CD14-positive monocyte (primary cell): ENCODE data around the gene AXL. TPM values are rescaled to one million over a fixed set of nuclear protein-coding genes. Genes with fewer than 3 reads are reported as not detected.
A peak's percentile ranks its signal among the peaks of the same experiment; 100 is the strongest.

Experiments used
- DNase-seq, 3 donors: peaks; one replicate each; pipeline ENCODE4 v3.0.0-alpha.2; 2011 to 2022
- H2AFZ ChIP-seq: 2 replicates; pipeline ENCODE4 v1.6.0; 2012; ENCODE audit warnings: mild to moderate bottlenecking, low read depth, low read length, inconsistent platforms; ENCODE audit not compliant: insufficient read depth, poor library complexity, severe bottlenecking
- H3K27ac ChIP-seq, 2 donors: 1 replicate in 1 of 2; 2 replicates in 1 of 2; pipeline ENCODE4 v1.5.1; 2012 to 2013; ENCODE audit warnings: low read length in 2 of 2, control low read depth in 1 of 2, inconsistent platforms in 1 of 2, low read depth in 1 of 2, mild to moderate bottlenecking in 1 of 2
- H3K27me3 ChIP-seq, 2 donors: one replicate each; pipeline versions ENCODE4 v1.6.0 to v1.6.1; 2011 to 2013; ENCODE audit warnings: low read length in 2 of 2; ENCODE audit not compliant: control insufficient read depth in 2 of 2, insufficient read depth in 2 of 2
- H3K36me3 ChIP-seq, 2 donors: replicated peaks in 1 of 2; 1 replicate in 1 of 2; 2 replicates in 1 of 2; pipeline versions ENCODE4 v1.5.1 to v1.6.1; 2012 to 2013; ENCODE audit warnings: low read length in 2 of 2, control low read depth in 1 of 2, inconsistent platforms in 1 of 2, mild to moderate bottlenecking in 1 of 2; ENCODE audit not compliant: insufficient read depth in 2 of 2, control insufficient read depth in 1 of 2
- H3K4me1 ChIP-seq, 2 donors: 1 replicate in 1 of 2; 2 replicates in 1 of 2; pipeline versions ENCODE4 v1.5.1 to v1.6.1; 2012 to 2013; ENCODE audit warnings: low read length in 2 of 2, control low read depth in 1 of 2, inconsistent platforms in 1 of 2, mild to moderate bottlenecking in 1 of 2, moderate library complexity in 1 of 2; ENCODE audit not compliant: insufficient read depth in 2 of 2, control insufficient read depth in 1 of 2
- H3K4me2 ChIP-seq: replicated peaks from 2 replicates; pipeline ENCODE3; 2012; ENCODE audit warnings: low read length, moderate library complexity, mild to moderate bottlenecking; ENCODE audit not compliant: poor library complexity, severe bottlenecking; ENCODE audit errors: extremely low read depth
- H3K4me3 ChIP-seq, 3 experiments: fragments of 200-600 bp in 1 of 3; sonication (generic) in 1 of 3; replicated peaks in 1 of 3; 1 replicate in 2 of 3; 2 replicates in 1 of 3; pipeline ENCODE4 v1.5.1; 2011 to 2013; ENCODE audit warnings: low read length in 3 of 3, mild to moderate bottlenecking in 3 of 3, control low read depth in 2 of 3, low read depth in 2 of 3, inconsistent platforms in 1 of 3, moderate library complexity in 1 of 3
- H3K79me2 ChIP-seq: 2 replicates; pipeline ENCODE4 v1.6.0; 2012; ENCODE audit warnings: mild to moderate bottlenecking, control low read depth, inconsistent platforms, low read length, moderate library complexity; ENCODE audit not compliant: insufficient read depth
- H3K9ac ChIP-seq: 2 replicates; pipeline ENCODE4 v1.6.0; 2017; ENCODE audit warnings: low read length, mild to moderate bottlenecking; ENCODE audit not compliant: insufficient read depth, poor library complexity, severe bottlenecking
- H3K9me3 ChIP-seq, 2 donors: replicated peaks in 1 of 2; 1 replicate in 1 of 2; 2 replicates in 1 of 2; pipeline versions ENCODE4 v1.5.1 to v1.6.1; 2012 to 2013; ENCODE audit warnings: low read length in 2 of 2, control low read depth in 1 of 2; ENCODE audit not compliant: control insufficient read depth in 1 of 2, insufficient read depth in 1 of 2
- H4K20me1 ChIP-seq: 2 replicates; pipeline ENCODE4 v1.6.0; 2012; ENCODE audit warnings: mild to moderate bottlenecking, low read length, control low read depth, moderate library complexity; ENCODE audit not compliant: insufficient read depth
- H3K27ac Mint-ChIP-seq, 7 donors: one replicate each; pipeline ENCODE4 v1.8.0; 2020; ENCODE audit warnings: mild to moderate bottlenecking in 7 of 7, mixed read lengths in 7 of 7, moderate library complexity in 6 of 7, inconsistent platforms in 2 of 7
- H3K27me3 Mint-ChIP-seq, 3 donors: one replicate each; pipeline ENCODE4 v1.8.0; 2021 to 2022; ENCODE audit warnings: low read depth in 3 of 3, mild to moderate bottlenecking in 3 of 3, mixed read lengths in 3 of 3, moderate library complexity in 3 of 3, inconsistent platforms in 1 of 3
- H3K36me3 Mint-ChIP-seq, 2 donors: one replicate each; pipeline ENCODE4 v1.8.0; 2020; ENCODE audit warnings: mixed read lengths in 2 of 2, inconsistent platforms in 1 of 2, mild to moderate bottlenecking in 1 of 2
- H3K4me1 Mint-ChIP-seq: one replicate; pipeline ENCODE4 v1.8.0; 2020; ENCODE audit warnings: mild to moderate bottlenecking, mixed read lengths
- H3K4me3 Mint-ChIP-seq, 2 donors: one replicate each; pipeline ENCODE4 v1.8.0; 2020; ENCODE audit warnings: mild to moderate bottlenecking in 2 of 2, mixed read lengths in 2 of 2, moderate library complexity in 1 of 2
- H3K9me3 Mint-ChIP-seq, 7 donors: one replicate each; pipeline ENCODE4 v1.8.0; 2020 to 2022; ENCODE audit warnings: mixed read lengths in 7 of 7, mild to moderate bottlenecking in 6 of 7, moderate library complexity in 6 of 7, inconsistent platforms in 2 of 7
- WGBS: methylation state at CpG from one replicate; pipeline ENCODE4 v1.1.5; 2013; ENCODE audit warnings: missing lambda C conversion rate; ENCODE audit not compliant: insufficient coverage; 5-methylcytosine and 5-hydroxymethylcytosine counted together
- intact Hi-C, 2 donors: fragments of 100-400 bp; cut with micrococcal nuclease; formaldehyde crosslinking; loops; one replicate each; pipeline versions ENCODE4 v1.15.0 to v1.15.1; 2023
- polyA plus RNA-seq, 3 donors: library from polyadenylated mRNA; depleted of rRNA in 1 of 3; unstranded in 2 of 3; stranded (reverse) in 1 of 3; fragments of 300-500 nt in 2 of 3; fragments of >200 nt in 1 of 3; fragmentation: Illumina TruSeq in 2 of 3; gene quantifications; 1 replicate in 2 of 3; 2 replicates in 1 of 3; pipeline ENCODE4 v1.2.3, GENCODE V29; 2012 to 2021
- TF ChIP-seq, protein P1 (sequence below): fragments of 200-600 bp; IDR thresholded peaks from one replicate; pipeline ENCODE4 v1.8.0; 2022; ENCODE audit warnings: antibody characterized with exemption, mild to moderate bottlenecking

The AXL gene
- polyA plus RNA-seq, 3 donors = 0.05 to 0.07 TPM; not detected in 1

DNA sequence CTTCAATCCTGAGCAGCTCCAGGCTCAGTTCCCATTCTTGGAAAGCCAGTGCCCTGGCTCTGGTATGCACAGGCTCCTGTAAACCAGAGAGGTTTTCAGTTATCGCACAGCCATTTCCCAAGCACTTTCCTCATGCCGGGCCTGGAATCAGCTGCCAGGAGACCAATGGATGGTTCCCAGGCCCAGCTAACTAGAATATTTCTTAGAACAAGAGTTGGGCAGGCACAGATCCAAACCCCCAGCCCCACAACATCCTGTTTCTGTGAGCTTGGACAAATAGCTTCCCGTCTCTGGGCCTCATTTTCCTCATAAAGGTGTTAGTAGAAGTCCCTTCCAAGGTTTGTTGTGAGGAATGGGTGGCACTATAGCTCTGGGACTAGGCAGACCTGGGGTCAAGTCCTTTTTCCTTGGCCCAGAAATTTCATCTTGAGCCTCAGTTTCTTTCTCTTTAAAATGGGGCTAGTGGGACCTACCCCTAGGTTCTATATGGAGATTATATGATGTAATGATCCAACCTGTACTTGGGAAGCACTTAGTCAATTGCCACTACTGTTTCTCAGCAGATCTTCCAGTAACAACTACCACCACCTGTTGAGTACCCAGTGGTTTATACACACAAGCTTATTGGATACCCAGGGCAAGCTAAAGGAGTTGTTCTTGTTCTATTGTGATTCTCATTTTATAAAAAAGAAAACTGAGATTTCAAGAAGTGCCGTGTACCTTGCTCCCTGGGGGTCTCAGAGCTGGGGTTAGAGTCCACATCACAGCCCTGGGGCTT lies 85.9 kb downstream of the AXL start:
- Histone ChIP-seq H3K27ac (peak overlapping the region in 1 of 2 donors; percentile 95), H3K79me2 (peaks cover 38% of the 10 kb centered on the region), H2AFZ (no peak overlapping the region)

More for the DNA sequence above, 85.9 kb downstream of the AXL start:
- Histone ChIP-seq H3K27me3 (no peaks in the 10 kb centered on the region), H3K9me3 (no peaks in the 10 kb centered on the region), H3K36me3 (peaks cover 65 to 67% of the 10 kb centered on the region in 2 donors), H3K9ac (no peak overlapping the region), H3K4me3 (no peak overlapping the region), H4K20me1 (peaks cover 59% of the 10 kb centered on the region), H3K4me1 (peaks cover 50 to 55% of the 10 kb centered on the region in 2 donors), H3K4me2 (no peak overlapping the region)
- H3K4me1 Mint-ChIP-seq = peaks cover 58% of the 10 kb centered on the region
- WGBS = 92% methylated on average over 3 of the region's 4 CpGs
- H3K4me3 Mint-ChIP-seq = no peak overlapping the region
- no peak for DNase-seq
- peaks cover 62 to 76% of the 10 kb centered on the region in 2 donors for H3K36me3 Mint-ChIP-seq
- H3K9me3 Mint-ChIP-seq = no peaks in the 10 kb centered on the region
- intact Hi-C loops = loop anchor here (5.0 to 10.0 kb wide), 5 partner anchors 38 to 333 kb away; partner anchors contain the start of gene TGFB1 (in 1 of the 2)
- peak overlapping the region in 4 of 7 donors; percentile 19 to 82 (median 78) for H3K27ac Mint-ChIP-seq
- H3K27me3 Mint-ChIP-seq = no peaks in the 10 kb centered on the region
- TF ChIP-seq, protein P1, sequence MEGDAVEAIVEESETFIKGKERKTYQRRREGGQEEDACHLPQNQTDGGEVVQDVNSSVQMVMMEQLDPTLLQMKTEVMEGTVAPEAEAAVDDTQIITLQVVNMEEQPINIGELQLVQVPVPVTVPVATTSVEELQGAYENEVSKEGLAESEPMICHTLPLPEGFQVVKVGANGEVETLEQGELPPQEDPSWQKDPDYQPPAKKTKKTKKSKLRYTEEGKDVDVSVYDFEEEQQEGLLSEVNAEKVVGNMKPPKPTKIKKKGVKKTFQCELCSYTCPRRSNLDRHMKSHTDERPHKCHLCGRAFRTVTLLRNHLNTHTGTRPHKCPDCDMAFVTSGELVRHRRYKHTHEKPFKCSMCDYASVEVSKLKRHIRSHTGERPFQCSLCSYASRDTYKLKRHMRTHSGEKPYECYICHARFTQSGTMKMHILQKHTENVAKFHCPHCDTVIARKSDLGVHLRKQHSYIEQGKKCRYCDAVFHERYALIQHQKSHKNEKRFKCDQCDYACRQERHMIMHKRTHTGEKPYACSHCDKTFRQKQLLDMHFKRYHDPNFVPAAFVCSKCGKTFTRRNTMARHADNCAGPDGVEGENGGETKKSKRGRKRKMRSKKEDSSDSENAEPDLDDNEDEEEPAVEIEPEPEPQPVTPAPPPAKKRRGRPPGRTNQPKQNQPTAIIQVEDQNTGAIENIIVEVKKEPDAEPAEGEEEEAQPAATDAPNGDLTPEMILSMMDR = no peak
